Nephron progenitor cell (in vitro differentiated cells): ENCODE results near the gene FOLR1.
"Not testable (repeated sequence)": the region's sequence is repeated elsewhere in the genome, so short reads cannot be mapped to it uniquely, and the experiment has no call there.

Experiments
- DNase-seq: peaks from one replicate; pipeline ENCODE4 v3.0.0; 2021
- H3K27ac Mint-ChIP-seq: 2 replicates; pipeline ENCODE4 v1.8.0; 2021; ENCODE audit warnings: mild to moderate bottlenecking, moderate library complexity, mixed read lengths
- H3K27me3 Mint-ChIP-seq: 2 replicates; pipeline ENCODE4 v1.8.0; 2021; ENCODE audit warnings: mild to moderate bottlenecking, low read depth, mixed read lengths; ENCODE audit not compliant: poor library complexity
- H3K36me3 Mint-ChIP-seq: 2 replicates; pipeline ENCODE4 v1.8.0; 2021; ENCODE audit warnings: low read depth, mixed read lengths
- H3K4me1 Mint-ChIP-seq: 2 replicates; pipeline ENCODE4 v1.8.0; 2021; ENCODE audit warnings: mixed read lengths
- H3K4me3 Mint-ChIP-seq: 2 replicates; pipeline ENCODE4 v1.8.0; 2021; ENCODE audit warnings: mild to moderate bottlenecking, moderate library complexity, mixed read lengths
- H3K9me3 Mint-ChIP-seq: 2 replicates; pipeline ENCODE4 v1.8.0; 2021; ENCODE audit warnings: mild to moderate bottlenecking, moderate library complexity, mixed read lengths
- TF ChIP-seq, protein P1 (sequence below): fragments of 200-600 bp; sonication (generic); IDR thresholded peaks from 2 replicates; pipeline ENCODE4 v1.5.0; 2021; ENCODE audit warnings: antibody characterized with exemption

Gene FOLR1

DNA sequence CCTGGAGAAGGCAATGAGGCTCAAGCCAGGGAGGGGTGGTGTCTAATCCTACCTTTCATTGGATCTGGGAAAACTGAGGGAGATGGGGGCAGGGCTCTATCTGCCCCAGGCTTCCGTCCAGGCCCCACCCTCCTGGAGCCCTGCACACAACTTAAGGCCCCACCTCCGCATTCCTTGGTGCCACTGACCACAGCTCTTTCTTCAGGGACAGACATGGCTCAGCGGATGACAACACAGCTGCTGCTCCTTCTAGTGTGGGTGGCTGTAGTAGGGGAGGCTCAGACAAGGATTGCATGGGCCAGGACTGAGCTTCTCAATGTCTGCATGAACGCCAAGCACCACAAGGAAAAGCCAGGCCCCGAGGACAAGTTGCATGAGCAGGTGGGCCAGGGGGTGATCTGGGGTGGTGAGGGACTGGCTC lies at the start of gene FOLR1:
Gene FOLR1 (plus strand): TSS at position 180 of the 421 bp plus-strand sequence. CDS start 34 bp downstream, at position 214.
- H3K9me3 Mint-ChIP-seq: no peaks in the 10 kb centered on the region

DNA sequence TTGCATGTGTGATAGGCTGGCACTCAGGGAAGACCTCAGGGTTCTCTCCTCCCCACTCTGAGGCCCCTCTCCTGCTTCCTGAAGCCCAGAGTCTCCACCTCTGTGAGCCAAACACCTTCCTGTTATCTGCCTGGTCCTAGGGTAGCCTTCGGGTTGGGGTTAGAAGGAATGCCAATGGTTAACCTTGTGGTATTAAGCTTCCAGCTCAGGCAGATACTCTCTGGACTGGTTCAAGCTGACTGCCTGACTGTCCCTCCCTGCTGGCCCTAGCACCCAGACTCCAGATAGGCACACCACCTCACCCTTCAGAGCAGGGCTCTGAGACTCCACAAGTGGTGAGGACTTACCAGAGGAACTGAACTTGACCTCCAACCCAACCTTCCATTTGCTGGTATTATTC lies 49.4 kb upstream of the FOLR1 start:
- H3K4me3 Mint-ChIP-seq, H3K4me1 Mint-ChIP-seq, DNase-seq, H3K36me3 Mint-ChIP-seq, H3K27ac Mint-ChIP-seq, H3K9me3 Mint-ChIP-seq: not testable (repeated sequence)
- peaks cover 12% of the 10 kb centered on the region for H3K27me3 Mint-ChIP-seq

More for the DNA sequence above, at the start of gene FOLR1:
- peak; percentile 15 for DNase-seq
- TF ChIP-seq, protein P1, sequence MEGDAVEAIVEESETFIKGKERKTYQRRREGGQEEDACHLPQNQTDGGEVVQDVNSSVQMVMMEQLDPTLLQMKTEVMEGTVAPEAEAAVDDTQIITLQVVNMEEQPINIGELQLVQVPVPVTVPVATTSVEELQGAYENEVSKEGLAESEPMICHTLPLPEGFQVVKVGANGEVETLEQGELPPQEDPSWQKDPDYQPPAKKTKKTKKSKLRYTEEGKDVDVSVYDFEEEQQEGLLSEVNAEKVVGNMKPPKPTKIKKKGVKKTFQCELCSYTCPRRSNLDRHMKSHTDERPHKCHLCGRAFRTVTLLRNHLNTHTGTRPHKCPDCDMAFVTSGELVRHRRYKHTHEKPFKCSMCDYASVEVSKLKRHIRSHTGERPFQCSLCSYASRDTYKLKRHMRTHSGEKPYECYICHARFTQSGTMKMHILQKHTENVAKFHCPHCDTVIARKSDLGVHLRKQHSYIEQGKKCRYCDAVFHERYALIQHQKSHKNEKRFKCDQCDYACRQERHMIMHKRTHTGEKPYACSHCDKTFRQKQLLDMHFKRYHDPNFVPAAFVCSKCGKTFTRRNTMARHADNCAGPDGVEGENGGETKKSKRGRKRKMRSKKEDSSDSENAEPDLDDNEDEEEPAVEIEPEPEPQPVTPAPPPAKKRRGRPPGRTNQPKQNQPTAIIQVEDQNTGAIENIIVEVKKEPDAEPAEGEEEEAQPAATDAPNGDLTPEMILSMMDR: no peak
- peaks cover 35% of the 10 kb centered on the region for H3K4me1 Mint-ChIP-seq
- H3K27me3 Mint-ChIP-seq: peaks cover 4% of the 10 kb centered on the region
- no peak within 1 kb of the TSS for H3K4me3 Mint-ChIP-seq
- H3K27ac Mint-ChIP-seq: no peak within 1 kb of the TSS
- no peaks in the 10 kb centered on the region for H3K36me3 Mint-ChIP-seq

DNA sequence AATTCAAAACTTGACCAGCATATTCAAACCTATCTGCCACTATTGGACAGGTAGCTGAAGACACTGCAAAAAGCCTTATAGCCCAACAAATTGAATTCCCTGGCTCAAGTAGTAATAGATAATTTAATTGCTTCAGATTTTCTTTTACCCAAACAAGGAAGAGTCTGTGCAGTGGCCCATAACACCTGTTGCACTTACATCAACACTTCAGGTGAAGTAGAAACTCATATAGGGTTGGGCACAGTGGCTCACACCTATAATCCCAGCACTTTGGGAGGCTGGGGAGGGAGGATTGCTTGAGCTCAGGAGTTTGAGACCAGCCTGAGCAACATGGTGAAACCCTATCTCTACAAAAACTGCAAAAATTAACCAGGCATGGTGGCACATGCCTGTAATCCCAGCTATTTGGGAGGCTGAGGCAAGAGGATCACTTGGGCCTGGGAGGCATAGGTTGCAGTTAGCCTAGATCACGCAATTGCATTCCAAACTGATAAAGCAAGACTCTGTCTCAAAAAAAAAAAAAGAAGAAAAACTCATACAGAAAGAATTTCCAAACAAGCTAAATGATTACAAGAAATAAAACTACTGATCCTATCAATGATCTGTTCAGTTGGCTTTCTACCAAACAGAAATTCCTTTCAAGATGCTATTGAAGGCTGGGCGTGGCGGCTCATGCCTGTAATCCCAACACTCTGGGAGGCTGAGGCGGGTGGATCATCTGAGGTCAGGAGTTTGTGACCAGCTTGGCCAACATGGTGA lies 47.0 kb upstream of the FOLR1 start:
- Mint-ChIP-seq H3K4me3 (no peak overlapping the region), H3K27ac (no peak overlapping the region), H3K36me3 (no peaks in the 10 kb centered on the region), H3K27me3 (peaks cover 12% of the 10 kb centered on the region), H3K4me1 (no peaks in the 10 kb centered on the region), H3K9me3 (no peaks in the 10 kb centered on the region)
- TF ChIP-seq, protein P1: no peak
- DNase-seq: no peak

DNA sequence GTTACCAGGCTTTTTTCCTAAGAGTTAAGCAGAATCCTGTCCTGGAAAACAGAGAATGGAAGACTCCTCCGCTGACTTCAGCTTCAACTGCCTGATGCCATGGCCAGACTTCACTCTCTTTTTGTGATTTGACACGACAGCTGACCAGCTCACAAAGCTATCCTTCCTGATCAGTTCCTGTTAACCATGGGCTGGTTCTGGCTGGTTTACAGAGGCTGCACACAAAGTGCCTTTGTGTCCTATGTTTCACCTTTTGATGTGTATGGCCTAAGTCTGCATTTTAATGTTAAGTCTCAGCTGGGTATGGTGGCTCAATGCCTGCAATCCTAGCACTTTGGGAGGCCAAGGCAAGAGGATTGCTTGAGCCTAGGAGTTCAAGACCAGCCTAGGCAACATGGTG lies 45.3 kb upstream of the FOLR1 start:
- Mint-ChIP-seq H3K9me3 (peaks cover 7% of the 10 kb centered on the region), H3K27me3 (peaks cover 15% of the 10 kb centered on the region), H3K4me1 (no peaks in the 10 kb centered on the region), H3K27ac (no peak overlapping the region), H3K36me3 (no peaks in the 10 kb centered on the region), H3K4me3 (no peak overlapping the region)
- no peak for DNase-seq
- TF ChIP-seq, protein P1: no peak

DNA sequence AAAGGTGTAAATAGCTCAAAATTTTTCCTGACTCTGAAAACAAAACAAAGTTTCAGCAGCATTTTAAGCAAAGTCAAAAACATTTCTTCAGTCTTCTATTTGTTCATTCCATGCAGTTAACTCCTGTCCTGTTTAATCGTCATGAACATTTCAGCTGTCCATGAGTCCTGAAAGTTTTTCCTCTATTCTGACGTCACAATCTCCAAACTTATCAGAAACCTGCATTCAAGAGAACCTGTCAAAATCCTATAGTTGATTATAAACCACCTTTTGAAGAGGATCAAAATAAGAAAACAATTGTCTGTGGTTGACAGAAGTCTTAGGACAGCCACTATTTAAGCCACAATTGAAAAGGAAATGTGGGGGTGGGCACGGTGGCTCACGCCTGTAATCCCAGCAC lies 41.1 kb upstream of the FOLR1 start:
- no peak for DNase-seq
- H3K4me3 Mint-ChIP-seq: no peak overlapping the region
- H3K4me1 Mint-ChIP-seq: no peaks in the 10 kb centered on the region
- H3K27me3 Mint-ChIP-seq: peaks cover 13% of the 10 kb centered on the region
- H3K27ac Mint-ChIP-seq: no peak overlapping the region
- H3K9me3 Mint-ChIP-seq: peaks cover 14% of the 10 kb centered on the region
- TF ChIP-seq, protein P1: no peak
- no peaks in the 10 kb centered on the region for H3K36me3 Mint-ChIP-seq

DNA sequence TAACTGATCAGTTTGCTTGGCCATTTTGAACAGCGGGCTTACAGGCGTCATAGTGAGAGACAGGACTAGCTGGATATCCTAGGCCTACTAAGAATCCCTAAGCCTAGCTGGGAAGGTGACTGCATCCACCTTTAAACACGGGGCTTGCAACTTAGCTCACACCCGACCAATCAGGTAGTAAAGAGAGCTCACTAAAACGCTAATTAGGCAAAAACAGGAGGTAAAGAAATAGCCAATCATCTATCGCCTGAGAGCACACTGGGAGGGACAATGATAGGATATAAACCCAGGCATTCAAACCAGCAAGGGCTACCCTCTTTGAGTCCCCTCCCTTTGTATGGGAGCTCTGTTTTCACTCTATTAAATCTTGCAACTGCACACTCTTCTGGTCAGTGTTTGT lies 38.1 kb upstream of the FOLR1 start:
- peaks cover 14% of the 10 kb centered on the region for H3K9me3 Mint-ChIP-seq
- DNase-seq, H3K27ac Mint-ChIP-seq: not testable (repeated sequence)

DNA sequence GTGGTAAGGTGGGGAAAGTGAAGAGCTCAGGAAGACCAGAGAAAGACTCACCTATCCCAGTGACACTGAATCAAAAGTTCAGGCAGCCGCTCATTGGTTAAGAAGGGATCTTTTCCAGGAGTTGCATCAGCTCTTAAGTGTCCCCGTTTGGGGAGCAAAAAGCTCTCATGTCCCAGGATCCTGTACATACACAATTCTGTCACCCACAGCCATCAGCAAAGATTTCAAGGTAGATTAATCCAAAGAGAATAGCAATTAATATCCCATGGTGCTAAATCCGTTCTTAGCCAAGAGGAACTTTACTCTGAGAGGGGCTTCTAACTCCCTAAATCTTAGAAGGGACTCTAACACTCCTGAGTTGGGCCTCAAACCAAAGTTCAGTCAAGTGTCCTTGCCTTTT lies 37.1 kb upstream of the FOLR1 start:
- no peak overlapping the region for H3K27ac Mint-ChIP-seq
- TF ChIP-seq, protein P1: no peak
- no peaks in the 10 kb centered on the region for H3K36me3 Mint-ChIP-seq
- H3K4me3 Mint-ChIP-seq: no peak overlapping the region
- no peaks in the 10 kb centered on the region for H3K4me1 Mint-ChIP-seq
- peaks cover 32% of the 10 kb centered on the region for H3K27me3 Mint-ChIP-seq
- peaks cover 14% of the 10 kb centered on the region for H3K9me3 Mint-ChIP-seq
- DNase-seq: no peak

More for the DNA sequence above, 38.1 kb upstream of the FOLR1 start:
- peaks cover 25% of the 10 kb centered on the region for H3K27me3 Mint-ChIP-seq
- H3K36me3 Mint-ChIP-seq, H3K4me1 Mint-ChIP-seq, H3K4me3 Mint-ChIP-seq: not testable (repeated sequence)
